Suppressor macrophage treated with lipopolysaccharide for 1 hour (primary cell): ENCODE results near the gene ZNF750.
"Not testable (repeated sequence)": the region's sequence is repeated elsewhere in the genome, so short reads cannot be mapped to it uniquely, and the experiment has no call there.

Source experiments
- DNase-seq, 3 donors: peaks; one replicate each; pipeline ENCODE4 v3.0.0-alpha.2; 2020 to 2022

The ZNF750 gene

GRCh38 chr17:82790391-82790790 lies 49.4 kb downstream of the ZNF750 start:
- no peak for DNase-seq

DNA sequence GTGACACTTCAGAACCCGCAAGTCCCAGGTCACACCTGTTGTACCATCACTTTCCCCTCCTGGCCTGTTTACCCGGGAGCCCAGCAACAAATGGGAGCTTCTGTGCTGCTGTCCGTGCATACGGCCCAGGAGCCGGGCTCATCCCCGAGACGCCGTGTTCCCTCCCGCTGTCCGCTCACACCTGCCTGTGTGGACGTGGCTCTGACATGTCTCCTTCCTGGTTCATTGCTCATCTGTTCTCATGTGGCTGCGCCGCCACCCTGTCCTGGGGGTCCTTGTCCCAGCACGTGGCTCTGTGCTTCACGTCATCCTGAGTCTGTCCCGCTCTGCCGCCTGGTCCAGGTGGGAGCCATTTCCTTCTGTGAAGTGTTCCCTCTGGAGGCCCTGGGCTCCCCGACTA lies 50.0 kb downstream of the ZNF750 start:
- no peak for DNase-seq

GRCh38 chr17:82789051-82789592 lies 50.7 kb downstream of the ZNF750 start:
- no peak for DNase-seq

DNA sequence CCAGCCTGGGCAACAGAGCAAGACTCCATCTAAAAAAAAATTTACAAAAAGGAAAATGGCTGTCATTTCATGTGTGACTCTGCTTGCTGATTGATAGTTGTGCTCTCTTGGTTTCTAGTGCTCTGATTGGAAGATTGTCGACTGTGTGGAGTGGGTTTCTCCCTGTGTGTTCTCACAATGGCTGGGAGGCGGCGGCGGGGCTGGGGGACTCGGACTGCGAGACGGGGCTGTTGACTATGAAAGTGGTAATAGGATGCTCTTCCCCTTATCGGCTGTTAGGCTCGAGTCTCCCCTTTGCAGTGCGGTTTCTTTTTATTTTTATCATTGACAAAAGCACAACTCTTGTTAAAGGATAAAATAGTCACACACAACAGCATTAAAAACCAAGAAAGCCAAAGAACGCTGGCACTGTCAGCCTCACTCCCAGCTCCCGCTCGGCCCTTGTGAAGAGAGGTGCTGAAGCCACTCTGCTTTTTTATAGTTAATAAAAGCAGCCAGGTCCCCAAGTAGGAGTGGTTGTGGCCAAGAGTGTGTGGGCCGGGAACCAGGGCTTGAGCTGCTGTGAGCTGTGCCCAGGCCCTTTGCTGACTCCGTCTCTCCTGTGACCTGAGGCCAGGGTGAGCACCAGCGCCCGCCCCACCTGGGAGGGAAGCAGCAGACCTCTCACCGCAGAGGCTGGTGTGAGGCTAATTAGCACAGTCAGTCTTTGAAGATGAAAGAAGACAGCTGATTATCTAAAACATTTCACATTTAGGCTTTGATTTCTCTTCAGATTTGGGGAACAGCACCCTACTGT lies 51.4 kb downstream of the ZNF750 start:
- no peak for DNase-seq

DNA sequence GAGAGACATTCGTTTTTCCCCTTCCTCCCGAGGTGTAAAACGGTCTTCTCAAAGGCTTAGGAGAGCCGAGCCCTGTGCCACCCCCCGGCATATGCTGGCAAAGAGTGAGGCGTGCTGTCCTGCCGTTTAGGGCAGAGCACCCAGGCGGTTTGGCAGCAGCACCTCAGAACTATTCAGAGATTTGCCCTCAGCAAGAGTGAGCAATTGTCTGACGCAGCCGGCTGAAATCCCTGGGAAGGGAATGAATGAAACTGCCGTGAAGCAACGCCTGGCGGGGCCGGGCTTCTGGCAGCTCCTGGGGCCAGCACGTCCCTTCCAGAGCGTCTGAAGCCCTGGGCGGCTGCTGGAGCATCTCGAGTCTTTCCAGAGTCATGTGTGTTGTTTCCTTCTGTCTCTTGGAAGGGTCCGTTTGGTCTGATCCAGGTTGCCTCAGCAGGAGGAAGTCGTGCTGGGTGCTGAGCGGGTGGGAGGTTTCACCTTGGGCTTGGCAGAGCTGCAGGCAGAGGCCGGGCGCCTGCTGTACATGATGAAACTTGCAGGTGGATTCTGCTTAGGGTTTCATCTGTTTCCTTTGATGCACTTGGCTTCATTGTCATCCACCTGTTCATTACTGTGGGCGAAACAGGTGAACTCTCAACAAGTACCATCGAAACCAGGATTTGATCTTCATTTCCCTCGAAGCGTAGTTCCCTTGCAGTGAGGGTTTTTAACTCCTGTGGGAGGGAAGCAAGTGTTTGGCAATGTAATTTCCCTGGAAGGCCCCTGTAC lies 52.6 kb downstream of the ZNF750 start:
- DNase-seq, result no peak

DNA sequence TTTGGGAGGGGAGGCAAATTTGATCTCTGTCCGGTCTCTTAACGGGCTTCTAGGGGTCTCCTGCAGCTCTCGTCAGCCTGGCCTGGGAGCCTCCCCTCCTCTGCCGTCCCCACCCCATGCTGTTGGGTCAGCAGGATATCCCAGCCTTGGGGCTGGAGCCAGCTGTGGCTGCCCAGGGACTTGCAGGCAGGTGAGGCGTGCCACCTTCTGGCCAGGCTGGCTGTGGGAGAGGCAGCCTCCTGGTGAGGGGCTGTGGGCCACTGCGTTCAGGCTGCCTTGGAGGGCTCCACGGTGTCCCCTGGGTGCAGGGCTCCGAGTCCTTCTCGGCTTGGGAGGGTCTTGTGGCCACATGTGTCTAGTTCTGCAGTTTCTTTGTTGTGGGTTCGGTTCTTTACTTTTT lies 53.4 kb downstream of the ZNF750 start:
- no peak for DNase-seq

GRCh38 chr17:82785581-82785980 lies 54.2 kb downstream of the ZNF750 start:
- DNase-seq, result not testable (repeated sequence)

DNA sequence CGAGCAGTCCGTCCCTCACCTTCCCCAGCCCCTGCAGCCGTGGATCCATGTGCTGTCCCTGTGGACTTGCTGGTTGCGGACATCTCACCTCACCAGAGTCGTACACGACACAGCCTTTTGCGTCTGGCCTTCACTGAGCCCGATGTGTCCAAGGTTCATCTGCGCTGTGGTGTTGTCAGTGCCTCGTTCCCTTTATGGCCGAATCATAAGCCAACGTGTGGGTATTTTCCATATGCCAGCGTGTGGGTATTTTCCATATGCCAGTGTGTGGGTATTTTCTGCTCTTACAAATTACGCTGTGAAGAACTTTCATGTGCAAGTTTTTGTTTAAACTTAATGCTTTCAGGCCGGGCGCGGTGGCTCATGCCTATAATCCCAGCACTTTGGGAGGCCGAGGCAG lies 56.3 kb downstream of the ZNF750 start:
- DNase-seq, result no peak

DNA sequence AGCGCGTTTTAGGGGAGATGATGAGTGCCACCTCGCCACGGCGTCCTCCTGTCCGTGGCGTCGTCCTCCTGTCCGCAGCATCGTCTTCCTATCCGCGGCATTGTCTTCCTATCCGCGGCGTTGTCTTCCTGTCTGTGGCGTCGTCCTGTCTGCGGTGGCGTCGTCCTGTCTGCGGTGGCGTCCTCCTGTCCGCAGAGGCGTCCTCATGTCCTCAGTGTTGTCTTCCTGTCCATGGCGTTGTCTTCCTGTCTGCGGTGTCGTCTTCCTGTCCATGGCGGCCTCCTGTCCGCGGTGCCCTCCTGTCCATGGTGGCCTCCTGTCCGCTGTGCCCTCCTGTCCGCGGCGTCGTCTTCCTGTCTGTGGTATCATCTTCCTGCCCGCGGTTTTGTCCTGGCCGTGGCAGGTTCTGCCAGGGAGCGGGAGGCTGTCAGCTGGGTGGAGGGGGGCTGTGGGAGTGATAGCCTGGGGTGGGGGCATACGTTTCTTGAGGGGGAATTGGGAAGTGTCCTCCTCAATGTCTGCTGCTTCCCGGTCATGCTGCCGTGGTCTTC lies 57.1 kb downstream of the ZNF750 start:
- no peak for DNase-seq

GRCh38 chr17:82781894-82782274 lies 57.9 kb downstream of the ZNF750 start:
- DNase-seq, result peak; percentile 82 to 92 (median 91)

DNA sequence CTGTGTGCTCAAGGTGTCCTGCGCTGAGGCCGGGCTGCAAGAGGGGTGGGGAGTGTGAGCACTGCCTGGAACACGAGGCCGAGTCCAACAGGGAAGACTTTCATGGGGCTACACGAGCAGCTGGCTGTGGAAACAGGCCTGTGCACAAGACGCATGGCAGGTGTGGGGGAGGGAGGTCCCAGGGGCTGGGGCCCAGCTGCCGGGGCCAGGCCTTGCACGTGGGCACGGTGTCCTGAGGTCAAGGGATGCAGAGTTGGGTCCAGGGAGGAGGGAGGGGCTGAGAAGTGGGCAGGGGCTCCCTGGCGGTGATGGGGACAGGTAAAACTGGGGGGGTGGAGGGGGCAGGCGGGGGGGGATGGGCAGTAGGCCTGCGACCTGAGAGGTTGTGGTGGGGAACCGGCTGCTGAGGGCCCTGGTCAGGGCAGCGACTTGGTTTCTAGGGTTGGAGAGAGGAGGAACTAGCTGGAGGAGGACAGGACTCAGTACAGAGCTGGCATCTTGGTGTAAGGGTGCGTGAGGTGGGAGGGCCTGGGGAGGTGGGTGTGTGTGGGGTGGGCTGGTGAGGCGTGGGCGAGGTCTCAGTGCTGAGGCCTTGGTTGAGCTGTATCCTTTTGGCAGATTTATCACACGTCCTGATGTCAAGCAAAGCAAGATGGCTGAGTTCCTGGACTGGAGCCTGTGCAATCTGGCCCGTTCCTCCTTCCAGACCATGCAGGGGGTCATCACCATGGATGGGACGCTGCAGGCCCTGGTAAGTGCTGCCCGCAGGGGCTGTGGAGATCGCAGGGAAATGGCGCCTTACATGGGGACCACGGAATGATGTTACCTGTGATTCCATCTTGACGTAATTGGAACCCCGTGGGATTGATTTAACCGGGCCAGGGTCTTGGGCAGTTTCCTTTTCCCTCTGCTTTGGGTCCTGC lies 58.6 kb downstream of the ZNF750 start:
- no peak for DNase-seq

DNA sequence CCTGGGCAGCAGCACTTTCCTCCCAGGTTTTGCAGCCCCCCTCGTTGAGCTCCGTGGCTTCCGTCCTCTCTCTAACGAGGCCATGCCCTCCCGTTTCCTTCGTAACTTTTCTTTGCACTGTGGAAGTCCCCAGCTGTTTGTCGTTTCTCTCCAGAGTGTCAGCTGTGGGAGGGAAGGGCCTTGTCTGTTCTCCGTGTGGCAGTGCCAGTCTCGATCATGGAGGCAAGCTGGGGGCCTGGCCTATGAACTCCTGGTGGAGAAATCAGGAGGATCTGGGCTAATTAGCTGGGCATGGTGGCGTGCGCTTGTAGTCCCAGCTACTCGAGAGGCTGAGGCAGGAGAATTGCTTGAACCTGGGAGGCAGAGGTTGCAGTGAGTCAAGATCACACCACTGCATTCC lies 59.6 kb downstream of the ZNF750 start:
- no peak for DNase-seq

GRCh38 chr17:82779541-82779940 lies 60.3 kb downstream of the ZNF750 start:
- DNase-seq, result no peak
